ENCODE data around the gene DUS1L. TPM values are rescaled to one million over a fixed set of nuclear protein-coding genes. Genes with fewer than 3 reads are reported as not detected.

DUS1L gene
- polyA plus RNA-seq, 1 experiment, result 21.4 TPM

DNA sequence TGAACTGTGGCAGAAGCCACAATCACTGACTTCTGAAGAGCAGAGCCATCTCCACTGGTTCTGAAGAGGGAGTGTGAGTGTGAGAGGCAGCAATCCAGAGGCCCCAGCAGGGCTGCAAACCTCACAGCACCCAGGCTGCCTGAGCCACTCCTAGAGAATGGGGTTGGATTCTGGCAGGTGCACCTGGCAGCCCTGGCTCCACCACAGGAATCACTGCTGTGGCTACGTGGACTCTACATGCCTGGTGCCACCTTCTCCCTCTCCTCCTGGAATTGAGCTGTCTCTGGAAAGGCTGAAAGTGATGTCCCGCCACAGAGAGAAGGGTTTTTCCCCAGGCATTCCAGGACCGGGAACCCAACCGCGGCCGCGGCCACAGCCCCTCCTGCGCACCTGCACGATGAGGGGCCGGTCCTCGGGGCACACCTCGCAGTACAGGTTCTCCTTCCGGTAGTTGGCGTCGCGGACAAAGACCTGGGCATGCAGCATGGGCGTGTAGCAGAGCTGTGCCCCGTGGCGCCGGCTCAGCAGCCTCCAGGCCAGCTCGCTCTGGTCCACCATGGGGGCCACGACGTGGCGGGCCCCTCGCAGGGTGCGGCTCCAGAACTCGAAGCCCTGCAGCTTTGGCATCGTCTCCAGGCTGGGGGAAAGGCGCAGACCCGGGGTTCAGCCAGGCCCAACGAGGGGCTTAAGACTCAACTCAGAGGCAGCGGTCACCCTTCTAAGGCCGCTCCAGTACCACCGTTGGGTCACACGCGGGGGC, 991 bp downstream of the DUS1L start:
- no peak for DNase-seq (ENCODE audit: low read depth, low spot score)
- H3K9me3 ChIP-seq (ENCODE audit: control insufficient read depth, insufficient read depth, low read length), result no peaks in the 10 kb centered on the region; the same call in 1 of the 2 replicates
- peak overlapping the region; percentile 76 for H3K4me3 ChIP-seq (ENCODE audit: low read depth, low read length)
- TF ChIP-seq, protein P1, sequence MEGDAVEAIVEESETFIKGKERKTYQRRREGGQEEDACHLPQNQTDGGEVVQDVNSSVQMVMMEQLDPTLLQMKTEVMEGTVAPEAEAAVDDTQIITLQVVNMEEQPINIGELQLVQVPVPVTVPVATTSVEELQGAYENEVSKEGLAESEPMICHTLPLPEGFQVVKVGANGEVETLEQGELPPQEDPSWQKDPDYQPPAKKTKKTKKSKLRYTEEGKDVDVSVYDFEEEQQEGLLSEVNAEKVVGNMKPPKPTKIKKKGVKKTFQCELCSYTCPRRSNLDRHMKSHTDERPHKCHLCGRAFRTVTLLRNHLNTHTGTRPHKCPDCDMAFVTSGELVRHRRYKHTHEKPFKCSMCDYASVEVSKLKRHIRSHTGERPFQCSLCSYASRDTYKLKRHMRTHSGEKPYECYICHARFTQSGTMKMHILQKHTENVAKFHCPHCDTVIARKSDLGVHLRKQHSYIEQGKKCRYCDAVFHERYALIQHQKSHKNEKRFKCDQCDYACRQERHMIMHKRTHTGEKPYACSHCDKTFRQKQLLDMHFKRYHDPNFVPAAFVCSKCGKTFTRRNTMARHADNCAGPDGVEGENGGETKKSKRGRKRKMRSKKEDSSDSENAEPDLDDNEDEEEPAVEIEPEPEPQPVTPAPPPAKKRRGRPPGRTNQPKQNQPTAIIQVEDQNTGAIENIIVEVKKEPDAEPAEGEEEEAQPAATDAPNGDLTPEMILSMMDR (IDR thresholded peaks at IDR 0.05; ENCODE audit: low read depth, low read length), result no peak
- ChIA-PET POLR2A (interaction anchor here (0.7 to 1.1 kb wide), 3 partner anchors 9 to 34 kb away, joined by 3 to 5 read pairs (median 3); partner anchors contain the start of gene FASN), CTCF (no interaction called here)
- no peaks in the 10 kb centered on the region for H3K27me3 ChIP-seq (ENCODE audit: control insufficient read depth, insufficient read depth, low read length)
- no peak overlapping the region for H3K27ac ChIP-seq (ENCODE audit: low read depth, low read length)

DNA sequence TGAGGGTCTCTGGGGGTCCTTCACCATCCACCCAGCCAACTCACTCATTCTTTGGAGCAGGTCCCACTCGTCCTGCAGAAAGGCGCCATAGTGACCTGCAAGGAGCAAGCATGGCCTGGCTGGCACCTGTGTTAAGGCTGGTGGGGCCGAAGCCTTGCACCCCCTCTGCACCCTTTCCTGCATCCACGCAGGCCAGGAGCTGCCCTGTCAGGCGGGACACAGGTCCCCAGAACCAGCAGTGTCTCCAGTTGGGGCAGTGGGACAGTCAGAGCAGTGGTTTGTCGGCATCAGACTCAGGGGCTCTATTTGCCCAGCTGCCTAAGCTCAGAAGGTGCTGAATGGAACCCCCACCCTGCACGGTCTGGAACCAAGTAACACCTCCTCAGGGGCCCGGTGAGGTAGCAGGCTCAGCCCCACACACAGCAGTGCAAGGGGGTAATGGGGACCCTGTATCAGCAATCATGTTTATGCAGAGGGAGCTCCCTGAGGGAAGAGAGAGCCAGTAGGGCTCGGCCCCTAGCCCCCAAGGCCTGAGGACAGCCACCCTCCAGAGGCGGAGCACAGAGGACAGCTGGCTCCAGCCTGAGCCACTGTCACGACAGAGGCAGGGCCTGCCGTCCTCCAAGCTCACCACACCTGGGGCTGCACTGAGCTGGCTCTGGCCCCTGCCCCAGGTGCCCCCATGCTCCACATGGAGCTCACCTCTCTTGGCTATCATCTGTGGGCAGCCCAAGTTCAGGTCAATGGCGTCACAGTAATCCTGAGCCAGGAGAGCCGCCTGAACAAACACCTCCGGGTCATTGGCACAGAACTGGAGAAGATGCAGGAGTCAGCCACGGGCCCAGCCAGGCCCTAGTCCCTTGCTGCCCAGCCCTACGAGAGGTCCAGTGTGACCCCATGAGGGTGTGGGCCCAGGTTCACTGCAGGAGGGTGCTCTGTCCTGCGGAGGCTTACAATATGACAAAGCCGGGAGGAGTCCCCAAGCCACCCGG, 1.9 kb downstream of the DUS1L start:
- Histone ChIP-seq H3K9me3 (ENCODE audit: control insufficient read depth, insufficient read depth, low read length) (no peaks in the 10 kb centered on the region; the same call in 1 of the 2 replicates), H3K27me3 (ENCODE audit: control insufficient read depth, insufficient read depth, low read length) (no peaks in the 10 kb centered on the region), H3K27ac (ENCODE audit: low read depth, low read length) (no peak overlapping the region), H3K4me3 (ENCODE audit: low read depth, low read length) (no peak overlapping the region)
- DNase-seq (ENCODE audit: low read depth, low spot score), result no peak
- CTCF ChIA-PET, result no interaction called here
- POLR2A ChIA-PET, result no interaction called here
- TF ChIP-seq, protein P1 (IDR thresholded peaks at IDR 0.05; ENCODE audit: low read depth, low read length), result no peak

DNA sequence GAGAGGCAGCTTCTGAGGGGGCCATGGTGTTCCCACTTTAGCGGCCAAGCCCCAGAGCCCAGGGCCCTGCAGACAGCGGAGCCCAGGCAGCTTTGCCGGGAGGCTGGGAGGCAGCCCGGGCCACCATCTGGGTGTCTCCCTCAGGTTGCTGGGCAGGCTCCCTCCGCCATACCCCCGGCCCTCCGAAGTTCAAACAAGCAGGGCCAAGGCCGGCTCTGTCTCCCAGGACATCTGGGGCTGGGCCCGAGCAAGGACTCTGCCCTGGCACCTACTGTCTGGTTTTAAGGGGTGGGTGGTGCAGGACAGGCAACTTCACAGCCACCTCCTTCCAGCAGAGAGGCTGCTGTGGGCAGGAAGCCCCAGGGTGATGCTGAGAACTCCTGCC, 2.6 kb downstream of the DUS1L start:
- POLR2A ChIA-PET, result interaction anchor here (0.6 kb wide), 1 partner anchor 25 kb away, joined by 3 read pairs; the partner anchor contains the start of gene DCXR
- H3K27ac ChIP-seq (ENCODE audit: low read depth, low read length), result no peak overlapping the region
- TF ChIP-seq, protein P1 (IDR thresholded peaks at IDR 0.05; ENCODE audit: low read depth, low read length), result no peak

DNA sequence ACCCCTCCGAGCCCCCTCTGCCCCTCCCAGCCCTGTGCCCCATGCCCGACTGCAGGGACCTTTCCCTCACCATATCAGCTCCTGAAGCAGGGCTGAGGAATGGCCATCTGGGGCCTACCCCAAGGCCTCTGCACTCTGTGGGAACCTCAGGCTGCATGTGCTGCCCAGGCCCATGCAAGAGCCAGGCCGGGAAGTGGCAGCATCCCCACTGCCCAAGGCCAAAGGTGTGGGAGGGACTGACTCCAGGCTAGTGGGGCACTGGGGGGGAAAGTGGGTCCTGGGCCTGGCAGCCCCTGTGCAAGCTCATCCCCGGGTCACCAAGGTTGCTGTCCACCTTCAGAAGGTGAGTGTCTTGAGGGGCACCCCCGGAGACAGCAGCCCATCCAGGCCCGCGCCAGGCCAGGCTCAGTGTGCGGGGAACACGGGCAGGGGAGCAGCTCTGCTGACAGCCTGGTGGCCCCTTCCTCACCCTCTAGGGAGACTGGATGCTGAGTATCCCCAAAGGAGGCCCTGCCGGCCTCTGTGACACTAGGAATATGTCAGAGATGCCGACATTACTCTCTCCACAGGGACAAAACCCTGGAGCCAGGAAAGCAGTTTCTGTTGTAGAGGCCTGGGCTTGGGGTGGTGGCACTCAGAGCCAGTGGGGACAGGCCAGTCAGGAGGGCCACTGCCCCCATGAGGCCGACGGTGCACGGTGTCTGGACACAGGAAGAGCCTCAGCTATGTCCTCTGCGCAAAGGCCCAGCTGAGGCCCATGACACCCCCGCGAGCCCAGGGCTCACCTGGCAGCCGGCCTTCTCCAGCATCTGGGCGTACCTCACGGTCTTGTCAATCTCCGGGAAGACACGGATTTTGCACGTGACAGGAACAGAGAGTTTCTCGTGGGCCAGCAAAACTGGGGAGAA, 3.3 kb downstream of the DUS1L start:
- TF ChIP-seq, protein P1 (IDR thresholded peaks at IDR 0.05; ENCODE audit: low read depth, low read length), result no peak
- CTCF ChIA-PET, result no interaction called here
- POLR2A ChIA-PET, result interaction anchor here (0.6 kb wide), 1 partner anchor 25 kb away, joined by 3 read pairs; the partner anchor contains the start of gene DCXR
- Histone ChIP-seq H3K9me3 (ENCODE audit: control insufficient read depth, insufficient read depth, low read length) (no peaks in the 10 kb centered on the region; the same call in 1 of the 2 replicates), H3K4me3 (ENCODE audit: low read depth, low read length) (no peak overlapping the region), H3K27me3 (ENCODE audit: control insufficient read depth, insufficient read depth, low read length) (no peaks in the 10 kb centered on the region), H3K27ac (ENCODE audit: low read depth, low read length) (no peak overlapping the region)
- no peak for DNase-seq (ENCODE audit: low read depth, low spot score)

More for the DNA sequence above, 2.6 kb downstream of the DUS1L start:
- Histone ChIP-seq H3K4me3 (ENCODE audit: low read depth, low read length) (no peak overlapping the region), H3K9me3 (ENCODE audit: control insufficient read depth, insufficient read depth, low read length) (no peaks in the 10 kb centered on the region; the same call in 1 of the 2 replicates), H3K27me3 (ENCODE audit: control insufficient read depth, insufficient read depth, low read length) (no peaks in the 10 kb centered on the region)
- DNase-seq (ENCODE audit: low read depth, low spot score), result no peak
- CTCF ChIA-PET, result no interaction called here
